A673 (cell line): Measurements from ENCODE around the gene RASSF8. TPM values are rescaled to one million over a fixed set of nuclear protein-coding genes. Genes with fewer than 3 reads are reported as not detected.

Source experiments
- BruUV-seq: library from RNA; stranded (reverse); fragments of 400-500 nt; replicated peaks from 2 replicates; lab custom pipeline; 2021; lab: Mats Ljungman, UMichigan
- CTCF ChIA-PET: fragments of 300-600 bp; sonication (Branson Sonifier 250); formaldehyde crosslinking; loops from one replicate; lab custom pipeline; 2022; ENCODE audit warnings: antibody characterized with exemption; lab: Charles Lee
- POLR2A ChIA-PET: fragments of 300-600 bp; sonication (Branson Sonifier 250); formaldehyde crosslinking; loops from one replicate; lab custom pipeline; 2022; ENCODE audit warnings: antibody characterized with exemption; ENCODE audit not compliant: low non-redundant PET; lab: Charles Lee
- DNase-seq: peaks from one replicate; pipeline ENCODE4 v3.0.0-alpha.2; 2015; ENCODE audit warnings: low spot score
- H3K27ac ChIP-seq: fragments of 200-600 bp; sonication (generic); 2 replicates; pipeline ENCODE4 v1.5.1; 2016; ENCODE audit warnings: mixed run types, low read depth, mild to moderate bottlenecking, mixed read lengths, antibody characterized with exemption, low read length; ENCODE audit not compliant: poor library complexity, severe bottlenecking
- H3K27me3 ChIP-seq: fragments of 200-600 bp; sonication (generic); replicated peaks from 2 replicates; pipeline ENCODE4 v1.6.1; 2017; ENCODE audit warnings: mixed run types, low read depth, mild to moderate bottlenecking, mixed read lengths, antibody characterized with exemption, low read length; ENCODE audit not compliant: insufficient read depth, poor library complexity
- H3K36me3 ChIP-seq: fragments of 200-600 bp; sonication (generic); 2 replicates; pipeline ENCODE4 v1.6.1; 2016; ENCODE audit warnings: mixed run types, mild to moderate bottlenecking, mixed read lengths, antibody characterized with exemption, low read length; ENCODE audit not compliant: insufficient read depth, poor library complexity, severe bottlenecking
- H3K4me1 ChIP-seq: fragments of 200-600 bp; sonication (generic); 2 replicates; pipeline ENCODE4 v1.6.1; 2017; ENCODE audit warnings: mixed run types, mild to moderate bottlenecking, mixed read lengths, antibody characterized with exemption, low read length; ENCODE audit not compliant: insufficient read depth, poor library complexity, severe bottlenecking
- H3K4me3 ChIP-seq: fragments of 200-600 bp; sonication (generic); 2 replicates; pipeline ENCODE4 v1.5.1; 2016; ENCODE audit warnings: low read depth, mixed run types, mild to moderate bottlenecking, mixed read lengths, low read length; ENCODE audit not compliant: poor library complexity, severe bottlenecking
- H3K9me3 ChIP-seq: fragments of 200-600 bp; sonication (generic); 2 replicates; pipeline ENCODE4 v1.6.1; 2016; ENCODE audit warnings: mixed run types, low read depth, mild to moderate bottlenecking, mixed read lengths, antibody characterized with exemption, low read length; ENCODE audit not compliant: poor library complexity, severe bottlenecking
- CTCF ChIP-seq: fragments of 300-800, 200-600 bp; sonication (generic); conservative IDR thresholded peaks from 2 replicates; pipeline ENCODE4 v1.5.1; 2017; ENCODE audit warnings: low read depth, mild to moderate bottlenecking, antibody characterized with exemption, low read length, moderate library complexity, mixed read lengths
- EZH2 ChIP-seq: fragments of 200-600 bp; sonication (generic); IDR thresholded peaks from 2 replicates; pipeline ENCODE4 v1.6.1; 2017; ENCODE audit warnings: borderline replicate concordance, low read depth, mild to moderate bottlenecking, mixed read lengths, antibody characterized with exemption, low read length; ENCODE audit not compliant: poor library complexity, severe bottlenecking
- intact Hi-C: fragments of 100-400 bp; cut with micrococcal nuclease; formaldehyde crosslinking; loops from one replicate; pipeline ENCODE4 v1.10.0; 2022; ENCODE audit not compliant: unreplicated experiment
- total RNA-seq: library from RNA; stranded (reverse); gene quantifications from 2 replicates; pipeline ENCODE4 v1.2.3, GENCODE V29; 2021

Gene RASSF8
- total RNA-seq, 1 experiment from 2014 or later, result 23.1 TPM

- ChIA-PET CTCF (interaction anchor here (0.6 to 2.1 kb wide), 5 partner anchors 118 to 582 kb away, joined by 3 to 12 read pairs (median 6); no protein-coding TSS in a partner anchor), POLR2A (no interaction called here)
- H3K27ac ChIP-seq, result no peak overlapping the region
These were observed 161.0 kb downstream of the RASSF8 start for GRCh38 chr12:26119391-26119989.

GRCh38 chr12:26120561-26121274 is 162.2 kb downstream of the RASSF8 start:
- H3K36me3 ChIP-seq, result no peaks in the 10 kb centered on the region
- intact Hi-C loops, result loop anchor here (5.0 to 10.0 kb wide), 4 partner anchors 77 to 402 kb away; partner anchors contain the start of gene SSPN
- no TSS peak for BruUV-seq
- peaks cover 22% of the 10 kb centered on the region for H3K27me3 ChIP-seq
- no peak overlapping the region for H3K27ac ChIP-seq
- H3K4me3 ChIP-seq, result no peak overlapping the region
- POLR2A ChIA-PET, result no interaction called here
- CTCF ChIA-PET, result interaction anchor here (1.5 kb wide), 1 partner anchor 8 kb away, joined by 3 read pairs; no protein-coding TSS in a partner anchor
- no peak for DNase-seq
- TF ChIP-seq EZH2 (no peak), CTCF (no peak)
- H3K4me1 ChIP-seq, result peaks cover 18% of the 10 kb centered on the region
- H3K9me3 ChIP-seq, result no peaks in the 10 kb centered on the region

More at GRCh38 chr12:26119391-26119989, 161.0 kb downstream of the RASSF8 start:
- intact Hi-C loops, result loop anchor here (2.0 to 10.0 kb wide), 3 partner anchors 495 to 765 kb away; no protein-coding TSS in a partner anchor
- Histone ChIP-seq H3K27me3 (peaks cover 19% of the 10 kb centered on the region), H3K4me1 (peaks cover 19% of the 10 kb centered on the region), H3K4me3 (no peak overlapping the region), H3K36me3 (no peaks in the 10 kb centered on the region), H3K9me3 (no peaks in the 10 kb centered on the region)
- DNase-seq, result peak; percentile 76
- TF ChIP-seq CTCF (peak; percentile 68), EZH2 (no peak)
- BruUV-seq, result no TSS peak

GRCh38 chr12:26121323-26122060 is 163.0 kb downstream of the RASSF8 start:
- no peak overlapping the region for H3K27ac ChIP-seq
- peak overlapping the region; percentile 52 for H3K4me3 ChIP-seq
- intact Hi-C loops, result loop anchor here (2.0 to 10.0 kb wide), 5 partner anchors 76 to 579 kb away; partner anchors contain the start of gene SSPN
- H3K27me3 ChIP-seq, result peaks cover 28% of the 10 kb centered on the region
- no peaks in the 10 kb centered on the region for H3K36me3 ChIP-seq
- no TSS peak for BruUV-seq
- TF ChIP-seq CTCF (no peak), EZH2 (no peak)
- H3K4me1 ChIP-seq, result peaks cover 18% of the 10 kb centered on the region
- DNase-seq, result no peak
- ChIA-PET POLR2A (no interaction called here), CTCF (interaction anchor here (0.6 to 1.5 kb wide), 3 partner anchors 9 to 570 kb away, joined by 3 to 17 read pairs (median 3); no protein-coding TSS in a partner anchor)
- H3K9me3 ChIP-seq, result no peaks in the 10 kb centered on the region
